Activated CD8-positive, alpha-beta T cell treated with anti-CD3 and anti-CD28 coated beads for 36 hours (primary cell): ENCODE measurements around the gene CEMIP. TPM values are rescaled to one million over a fixed set of nuclear protein-coding genes. Genes with fewer than 3 reads are reported as not detected.
"Not testable (repeated sequence)": the region's sequence is repeated elsewhere in the genome, so short reads cannot be mapped to it uniquely, and the experiment has no call there.

Experiments used
- ATAC-seq: fragments of 200-7000 bp; cut with Tn5 transposase; one replicate; pipeline ENCODE4 v1.10.0; 2021; ENCODE audit warnings: mild to moderate bottlenecking, moderate library complexity
- CTCF ChIA-PET: fragments of 350-600 bp; sonication (Branson Sonifier 250); formaldehyde crosslinking; loops from one replicate; lab custom pipeline; 2021; ENCODE audit warnings: antibody characterized with exemption; lab: Charles Lee
- POLR2A ChIA-PET: fragments of 350-600 bp; sonication (Branson Sonifier 250); formaldehyde crosslinking; loops from one replicate; lab custom pipeline; 2021; ENCODE audit warnings: antibody characterized with exemption; lab: Charles Lee
- DNase-seq: peaks from one replicate; pipeline ENCODE4 v3.0.0-alpha.2; 2020
- H3K27ac Mint-ChIP-seq: one replicate; pipeline ENCODE4 v1.8.0; 2021; ENCODE audit warnings: mild to moderate bottlenecking, mixed read lengths
- H3K27me3 Mint-ChIP-seq: one replicate; pipeline ENCODE4 v1.8.0; 2021; ENCODE audit warnings: mixed read lengths
- H3K36me3 Mint-ChIP-seq: one replicate; pipeline ENCODE4 v1.8.0; 2021; ENCODE audit warnings: low read depth, mixed read lengths
- H3K4me1 Mint-ChIP-seq: one replicate; pipeline ENCODE4 v1.8.0; 2021; ENCODE audit warnings: low read depth, mixed read lengths
- H3K4me3 Mint-ChIP-seq: one replicate; pipeline ENCODE4 v1.8.0; 2021; ENCODE audit warnings: mild to moderate bottlenecking, moderate library complexity, mixed read lengths
- H3K9me3 Mint-ChIP-seq: one replicate; pipeline ENCODE4 v1.8.0; 2021; ENCODE audit warnings: mixed read lengths
- intact Hi-C: fragments of 100-400 bp; cut with micrococcal nuclease; formaldehyde crosslinking; loops from one replicate; pipeline ENCODE4 v1.10.0; 2022
- total RNA-seq, 2 experiments: library from RNA; stranded (reverse); gene quantifications; one replicate each; pipeline ENCODE4 v1.2.3, GENCODE V29; 2021
- TF ChIP-seq, protein P1 (sequence below): fragments of 200-600 bp; IDR thresholded peaks from one replicate; pipeline ENCODE4 v1.8.0; 2022; ENCODE audit warnings: antibody characterized with exemption, mild to moderate bottlenecking

Gene CEMIP
- total RNA-seq, 2 experiments from 2014 or later = not detected

DNA sequence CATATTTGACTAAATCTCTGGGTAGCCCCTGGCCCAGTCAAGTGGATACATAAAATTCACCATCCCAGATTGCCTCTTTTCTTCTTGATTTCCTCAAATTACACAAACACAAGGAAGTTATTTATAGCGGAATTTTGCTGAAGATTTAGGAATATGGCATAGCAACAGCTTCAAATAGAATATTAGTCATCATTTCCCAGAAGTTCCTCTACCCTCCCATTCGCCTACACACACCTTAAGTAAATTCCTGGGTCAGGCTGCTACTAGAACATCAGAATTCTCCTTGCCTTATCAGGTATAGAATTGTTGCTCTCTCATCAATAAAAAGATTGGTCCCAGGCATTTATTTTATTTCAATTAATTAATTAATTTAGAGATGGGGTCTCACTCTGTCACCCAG, 178.8 kb downstream of the CEMIP start:
- Mint-ChIP-seq H3K27ac (no peak overlapping the region), H3K36me3 (peaks cover 48% of the 10 kb centered on the region), H3K9me3 (no peaks in the 10 kb centered on the region), H3K4me3 (no peak overlapping the region), H3K4me1 (peaks cover 24% of the 10 kb centered on the region), H3K27me3 (no peaks in the 10 kb centered on the region)
- ATAC-seq = no peak
- POLR2A ChIA-PET = no interaction called here
- CTCF ChIA-PET = interaction anchor here (1.7 to 5.0 kb wide), 2 partner anchors 12 to 309 kb away, joined by 5 to 29 read pairs; no protein-coding TSS in a partner anchor
- no peak for DNase-seq
- intact Hi-C loops = no loop called here
- TF ChIP-seq, protein P1, sequence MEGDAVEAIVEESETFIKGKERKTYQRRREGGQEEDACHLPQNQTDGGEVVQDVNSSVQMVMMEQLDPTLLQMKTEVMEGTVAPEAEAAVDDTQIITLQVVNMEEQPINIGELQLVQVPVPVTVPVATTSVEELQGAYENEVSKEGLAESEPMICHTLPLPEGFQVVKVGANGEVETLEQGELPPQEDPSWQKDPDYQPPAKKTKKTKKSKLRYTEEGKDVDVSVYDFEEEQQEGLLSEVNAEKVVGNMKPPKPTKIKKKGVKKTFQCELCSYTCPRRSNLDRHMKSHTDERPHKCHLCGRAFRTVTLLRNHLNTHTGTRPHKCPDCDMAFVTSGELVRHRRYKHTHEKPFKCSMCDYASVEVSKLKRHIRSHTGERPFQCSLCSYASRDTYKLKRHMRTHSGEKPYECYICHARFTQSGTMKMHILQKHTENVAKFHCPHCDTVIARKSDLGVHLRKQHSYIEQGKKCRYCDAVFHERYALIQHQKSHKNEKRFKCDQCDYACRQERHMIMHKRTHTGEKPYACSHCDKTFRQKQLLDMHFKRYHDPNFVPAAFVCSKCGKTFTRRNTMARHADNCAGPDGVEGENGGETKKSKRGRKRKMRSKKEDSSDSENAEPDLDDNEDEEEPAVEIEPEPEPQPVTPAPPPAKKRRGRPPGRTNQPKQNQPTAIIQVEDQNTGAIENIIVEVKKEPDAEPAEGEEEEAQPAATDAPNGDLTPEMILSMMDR = no peak

DNA sequence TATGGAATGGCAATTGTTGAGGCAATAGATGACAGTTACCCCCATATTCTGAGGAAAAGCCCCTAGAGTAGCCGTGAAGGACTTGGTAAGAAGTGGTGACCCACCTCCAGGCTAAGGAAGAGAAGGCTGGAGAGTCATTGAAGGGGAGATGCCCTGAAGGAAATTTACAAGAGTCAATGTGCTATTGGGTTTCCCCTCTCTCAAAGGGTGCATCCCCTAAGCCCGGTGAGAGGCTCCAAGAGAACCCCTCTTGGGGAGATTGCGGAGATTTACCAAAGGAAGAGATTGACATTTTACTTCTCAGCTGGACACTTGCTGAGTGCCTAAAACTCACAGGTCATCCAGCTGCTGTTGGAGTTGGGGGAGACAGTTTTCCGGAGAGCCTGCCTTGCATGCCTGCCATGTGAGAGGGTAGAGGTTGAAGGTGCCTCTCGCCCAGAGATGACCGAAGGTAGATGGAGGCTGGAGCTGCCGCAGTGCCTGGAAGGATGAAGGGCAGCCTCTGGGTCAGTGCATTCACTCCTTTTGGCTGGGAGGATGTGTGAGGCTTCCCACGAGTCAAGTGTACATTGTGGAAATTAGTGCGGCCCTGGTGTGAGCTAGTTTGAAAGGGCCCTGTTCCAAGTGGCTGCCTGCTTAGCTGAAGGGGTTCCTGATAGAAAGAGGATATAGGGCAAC, 179.8 kb downstream of the CEMIP start:
- H3K27ac Mint-ChIP-seq = no peak overlapping the region
- POLR2A ChIA-PET = no interaction called here
- intact Hi-C loops = no loop called here
- ATAC-seq (no peak), DNase-seq (no peak)
- peaks cover 49% of the 10 kb centered on the region for H3K36me3 Mint-ChIP-seq
- CTCF ChIA-PET = interaction anchor here (0.8 to 5.0 kb wide), 3 partner anchors 11 to 183 kb away, joined by 3 to 29 read pairs (median 19); no protein-coding TSS in a partner anchor
- TF ChIP-seq, protein P1 = no peak
- no peaks in the 10 kb centered on the region for H3K27me3 Mint-ChIP-seq
- no peaks in the 10 kb centered on the region for H3K9me3 Mint-ChIP-seq
- no peak overlapping the region for H3K4me3 Mint-ChIP-seq
- peaks cover 24% of the 10 kb centered on the region for H3K4me1 Mint-ChIP-seq

DNA sequence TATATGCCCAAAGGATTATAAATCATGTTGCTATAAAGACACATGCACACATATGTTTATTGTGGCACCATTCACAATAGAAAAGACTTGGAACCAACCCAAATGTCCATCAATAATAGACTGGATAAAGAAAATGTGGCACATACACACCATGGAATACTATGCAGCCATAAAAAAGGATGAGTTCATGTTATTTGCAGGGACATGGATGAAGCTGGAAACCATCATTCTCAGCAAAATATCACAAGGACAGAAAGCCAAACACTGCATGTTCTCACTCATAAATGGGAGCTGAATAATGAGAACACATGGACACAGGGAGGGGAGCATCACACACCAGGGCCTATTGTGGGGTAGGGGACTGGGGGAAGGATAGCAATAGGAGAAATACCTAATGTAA, 186.3 kb downstream of the CEMIP start:
- intact Hi-C loops, POLR2A ChIA-PET, H3K9me3 Mint-ChIP-seq, H3K27me3 Mint-ChIP-seq, DNase-seq, H3K4me3 Mint-ChIP-seq, ATAC-seq, H3K27ac Mint-ChIP-seq: not testable (repeated sequence)
- H3K36me3 Mint-ChIP-seq = peaks cover 46% of the 10 kb centered on the region
- peaks cover 15% of the 10 kb centered on the region for H3K4me1 Mint-ChIP-seq
- CTCF ChIA-PET = interaction anchor here (6.4 kb wide), 1 partner anchor 187 kb away, joined by 65 read pairs; the partner anchor contains the start of gene CEMIP

DNA sequence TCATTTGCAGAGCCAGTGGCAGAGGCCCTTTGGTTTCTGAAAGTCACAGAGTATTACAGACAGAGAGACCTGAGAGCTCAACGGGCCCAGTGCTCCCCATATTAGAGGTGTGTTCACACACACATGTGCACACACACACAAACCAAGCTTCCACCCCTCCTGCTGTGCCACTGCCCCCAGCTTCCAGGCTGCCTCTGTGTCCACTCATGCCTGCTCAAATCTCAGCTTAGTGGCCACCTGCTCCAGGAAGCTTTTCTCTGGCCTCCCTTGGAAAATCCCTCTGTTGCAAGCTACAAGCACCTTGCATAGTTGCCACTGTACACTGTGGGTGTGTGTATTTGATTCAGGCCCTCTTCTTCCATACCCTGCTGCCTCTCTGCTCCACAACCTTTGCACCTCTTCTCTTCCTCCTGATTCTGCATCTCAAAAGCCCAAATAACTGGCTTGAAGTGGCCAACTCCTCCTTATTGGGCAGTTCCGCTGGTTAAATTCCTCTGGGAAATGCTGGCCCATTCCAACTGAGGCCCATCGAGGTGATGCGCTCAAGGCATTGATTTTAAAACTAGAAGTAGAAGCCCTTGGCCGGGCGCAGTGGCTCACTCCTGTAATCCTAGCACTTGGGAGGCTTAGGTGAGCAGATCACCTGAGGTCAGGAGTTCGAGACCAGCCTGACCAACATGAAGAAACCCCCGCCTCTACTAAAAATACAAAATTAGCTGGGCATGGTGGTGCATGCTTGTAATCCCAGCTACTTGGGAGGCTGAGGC, 187.4 kb downstream of the CEMIP start:
- TF ChIP-seq, protein P1 = no peak
- Mint-ChIP-seq H3K9me3 (no peaks in the 10 kb centered on the region), H3K4me3 (no peak overlapping the region), H3K27me3 (no peaks in the 10 kb centered on the region), H3K36me3 (peaks cover 41% of the 10 kb centered on the region), H3K27ac (no peak overlapping the region), H3K4me1 (peaks cover 16% of the 10 kb centered on the region)
- DNase-seq (no peak), ATAC-seq (no peak)
- ChIA-PET CTCF (interaction anchor here (0.9 to 6.4 kb wide), 5 partner anchors 11 to 510 kb away, joined by 3 to 65 read pairs (median 4); partner anchors contain the start of gene CEMIP), POLR2A (no interaction called here)
- intact Hi-C loops = no loop called here

DNA sequence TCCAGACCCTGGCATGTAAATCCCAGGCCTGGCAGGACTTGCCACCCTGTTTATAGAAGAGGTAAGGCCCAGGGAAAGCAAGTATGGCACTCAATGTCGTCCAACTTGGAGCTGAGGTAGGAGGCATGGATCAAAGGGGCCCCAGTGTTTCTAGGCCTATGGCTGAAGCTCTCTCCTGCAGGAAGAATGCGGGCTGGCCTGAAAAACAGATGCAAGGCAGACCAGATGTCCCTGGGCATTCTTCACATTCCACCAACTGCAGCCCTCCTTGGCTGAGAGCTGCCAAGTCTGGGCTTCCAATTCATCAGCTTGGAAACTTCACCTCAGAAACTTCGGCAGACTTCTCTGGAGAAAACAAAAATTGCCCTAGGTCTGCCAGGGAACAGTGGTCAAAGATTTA, 188.3 kb downstream of the CEMIP start:
- no peaks in the 10 kb centered on the region for H3K27me3 Mint-ChIP-seq
- no peak overlapping the region for H3K4me3 Mint-ChIP-seq
- H3K36me3 Mint-ChIP-seq = peaks cover 37% of the 10 kb centered on the region
- H3K4me1 Mint-ChIP-seq = peaks cover 9% of the 10 kb centered on the region
- DNase-seq (no peak), ATAC-seq (no peak)
- POLR2A ChIA-PET = no interaction called here
- intact Hi-C loops = no loop called here
- H3K9me3 Mint-ChIP-seq = no peaks in the 10 kb centered on the region
- TF ChIP-seq, protein P1 = no peak
- H3K27ac Mint-ChIP-seq = no peak overlapping the region
- CTCF ChIA-PET = interaction anchor here (0.9 to 6.4 kb wide), 9 partner anchors 9 to 511 kb away, joined by 3 to 65 read pairs (median 4); partner anchors contain the start of gene CEMIP
